H1 (cell line): ENCODE results near the gene PKN3. TPM values are rescaled to one million over a fixed set of nuclear protein-coding genes. Genes with fewer than 3 reads are reported as not detected.
"Not testable (repeated sequence)": the region's sequence is repeated elsewhere in the genome, so short reads cannot be mapped to it uniquely, and the experiment has no call there.

Experiments used
- CTCF ChIA-PET: fragments of 300-600 bp; sonication (Branson Sonifier 250); formaldehyde crosslinking; loops from one replicate; lab custom pipeline; 2021; ENCODE audit not compliant: partially characterized antibody; lab: Charles Lee
- POLR2A ChIA-PET: fragments of 300-600 bp; sonication (Branson Sonifier 250); formaldehyde crosslinking; loops from one replicate; lab custom pipeline; 2021; ENCODE audit warnings: inconsistent platforms; ENCODE audit not compliant: partially characterized antibody; lab: Charles Lee
- DNase-seq, 2 experiments: peaks; one replicate each; pipeline versions ENCODE4 v3.0.0 to v3.0.0-alpha.2; 2010 to 2022; ENCODE audit warnings: low spot score in 2 of 2, low read depth in 1 of 2, mixed read lengths in 1 of 2
- FAIRE-seq: peaks from 2 replicates; lab custom pipeline; 2011; peaks lifted over from hg19 to GRCh38; lab: Jason Lieb, UNC
- H2AFZ ChIP-seq: 2 replicates; pipeline ENCODE4 v1.8.1; 2012; ENCODE audit warnings: low read length, inconsistent platforms
- H2AK5ac ChIP-seq: 2 replicates; pipeline ENCODE4 v1.6.1; 2013; ENCODE audit warnings: low read depth, low read length
- H2BK120ac ChIP-seq: replicated peaks from 2 replicates; pipeline ENCODE3; 2013; ENCODE audit warnings: low read depth, low read length, inconsistent platforms
- H2BK12ac ChIP-seq: 2 replicates; pipeline ENCODE4 v1.6.1; 2013; ENCODE audit warnings: low read depth, low read length
- H2BK15ac ChIP-seq: 2 replicates; pipeline ENCODE4 v1.6.1; 2013; ENCODE audit warnings: low read length
- H2BK20ac ChIP-seq: 2 replicates; pipeline ENCODE4 v1.6.1; 2013; ENCODE audit warnings: low read length
- H2BK5ac ChIP-seq: 2 replicates; pipeline ENCODE4 v1.6.1; 2013; ENCODE audit warnings: low read depth, low read length
- H3K14ac ChIP-seq: 2 replicates; pipeline ENCODE4 v1.6.1; 2013; ENCODE audit warnings: inconsistent platforms; ENCODE audit not compliant: insufficient read length
- H3K18ac ChIP-seq: 2 replicates; pipeline ENCODE4 v1.6.1; 2013; ENCODE audit warnings: low read length; ENCODE audit errors: extremely low read depth
- H3K23ac ChIP-seq: 2 replicates; pipeline ENCODE4 v1.6.1; 2013; ENCODE audit warnings: inconsistent platforms; ENCODE audit not compliant: insufficient read length
- H3K23me2 ChIP-seq: 2 replicates; pipeline ENCODE4 v1.6.1; 2013; ENCODE audit warnings: low read depth, low read length
- H3K27ac ChIP-seq: 2 replicates; pipeline ENCODE4 v1.6.1; 2011; ENCODE audit warnings: low read depth, low read length, inconsistent platforms
- H3K27me3 ChIP-seq, 4 experiments: replicated peaks in 1 of 4; 1 replicate in 1 of 4; 2 replicates in 3 of 4; pipeline versions ENCODE4 v1.6.1 to v1.8.1; 2011 to 2013; ENCODE audit warnings: low read length in 3 of 4, mild to moderate bottlenecking in 3 of 4, inconsistent platforms in 2 of 4, mixed read lengths in 2 of 4, moderate library complexity in 1 of 4; ENCODE audit not compliant: control insufficient read depth in 3 of 4, insufficient read depth in 3 of 4; ENCODE audit errors: extremely low read depth in 1 of 4
- H3K36me3 ChIP-seq, 4 experiments: 2 replicates each; pipeline versions ENCODE4 v1.6.1 to v1.8.1; 2011 to 2013; ENCODE audit warnings: mild to moderate bottlenecking in 4 of 4, low read length in 3 of 4, moderate library complexity in 2 of 4, control low read depth in 1 of 4, inconsistent platforms in 1 of 4; ENCODE audit not compliant: insufficient read depth in 4 of 4, control insufficient read depth in 2 of 4
- H3K4ac ChIP-seq: replicated peaks from 2 replicates; pipeline ENCODE3; 2013; ENCODE audit warnings: low read length, low read depth, mixed read lengths, inconsistent platforms; ENCODE audit not compliant: insufficient read length
- H3K4me1 ChIP-seq, 4 experiments: replicated peaks in 1 of 4; 1 replicate in 1 of 4; 2 replicates in 3 of 4; pipeline versions ENCODE4 v1.6.1 to v1.8.1; 2011 to 2013; ENCODE audit warnings: low read length in 3 of 4, inconsistent platforms in 2 of 4, mixed read lengths in 1 of 4; ENCODE audit not compliant: insufficient read depth in 4 of 4, control insufficient read depth in 3 of 4
- H3K4me2 ChIP-seq, 2 experiments: 2 replicates each; pipeline versions ENCODE4 v1.6.1 to v1.8.1; 2011 to 2013; ENCODE audit warnings: low read depth in 2 of 2, low read length in 2 of 2, control low read depth in 1 of 2, inconsistent platforms in 1 of 2, mild to moderate bottlenecking in 1 of 2; ENCODE audit not compliant: insufficient read depth in 1 of 2
- H3K4me3 ChIP-seq, 4 experiments: fragments of 200-600, 300-600 bp in 1 of 4; sonication (generic), shearing (Covaris generic), sonication (Bioruptor Twin) in 1 of 4; 2 replicates each; pipeline versions ENCODE4 v1.5.1 to v1.8.1; 2011 to 2016; ENCODE audit warnings: low read length in 4 of 4, low read depth in 3 of 4, control low read depth in 2 of 4, inconsistent platforms in 2 of 4, mild to moderate bottlenecking in 2 of 4, mixed read lengths in 1 of 4, moderate library complexity in 1 of 4; ENCODE audit not compliant: insufficient read depth in 2 of 4; ENCODE audit errors: extremely low read depth in 1 of 4
- H3K56ac ChIP-seq: replicated peaks from 2 replicates; pipeline ENCODE3; 2013; ENCODE audit warnings: low read depth, mild to moderate bottlenecking, mixed read lengths, low read length, inconsistent platforms; ENCODE audit not compliant: insufficient read length
- H3K79me1 ChIP-seq: 2 replicates; pipeline ENCODE4 v1.6.1; 2013; ENCODE audit warnings: low read depth, low read length, control low read depth
- H3K79me2 ChIP-seq, 2 experiments: 2 replicates each; pipeline versions ENCODE4 v1.6.1 to v1.8.1; 2012 to 2013; ENCODE audit warnings: low read length in 2 of 2, mild to moderate bottlenecking in 2 of 2, inconsistent platforms in 1 of 2; ENCODE audit not compliant: insufficient read depth in 2 of 2, control insufficient read depth in 1 of 2
- H3K9ac ChIP-seq, 4 experiments: replicated peaks in 1 of 4; 1 replicate in 1 of 4; 2 replicates in 3 of 4; pipeline versions ENCODE4 v1.6.1 to v1.8.1; 2011 to 2013; ENCODE audit warnings: low read depth in 3 of 4, low read length in 3 of 4, control low read depth in 2 of 4, mild to moderate bottlenecking in 2 of 4, moderate library complexity in 2 of 4, inconsistent platforms in 1 of 4; ENCODE audit errors: extremely low read depth in 1 of 4
- H3K9me3 ChIP-seq, 2 experiments: 2 replicates each; pipeline versions ENCODE4 v1.6.1 to v1.8.1; 2012 to 2013; ENCODE audit warnings: mild to moderate bottlenecking in 2 of 2, moderate library complexity in 2 of 2, control low read depth in 1 of 2, inconsistent platforms in 1 of 2, low read depth in 1 of 2, low read length in 1 of 2, mixed read lengths in 1 of 2; ENCODE audit not compliant: insufficient read depth in 2 of 2
- H4K20me1 ChIP-seq, 2 experiments: replicated peaks in 1 of 2; 2 replicates each; pipeline versions ENCODE3 to v1.8.1; 2011 to 2013; ENCODE audit warnings: inconsistent platforms in 2 of 2, low read length in 2 of 2, mild to moderate bottlenecking in 1 of 2; ENCODE audit not compliant: insufficient read depth in 2 of 2, control insufficient read depth in 1 of 2
- H4K5ac ChIP-seq: 2 replicates; pipeline ENCODE4 v1.6.1; 2013; ENCODE audit warnings: low read length, low read depth, mixed read lengths, inconsistent platforms; ENCODE audit not compliant: insufficient read length
- H4K8ac ChIP-seq: 2 replicates; pipeline ENCODE4 v1.8.0; 2013; ENCODE audit warnings: mild to moderate bottlenecking, moderate library complexity, low read length, inconsistent platforms; ENCODE audit not compliant: insufficient read depth; ENCODE audit errors: extremely low read depth
- H4K91ac ChIP-seq: replicated peaks from 2 replicates; pipeline ENCODE3; 2013; ENCODE audit warnings: low read length, mixed read lengths, inconsistent platforms; ENCODE audit not compliant: insufficient read length
- WGBS, 2 experiments: shearing (Covaris generic) in 1 of 2; methylation state at CpG; one replicate each; pipeline versions ENCODE4 v1.1.6 to v1.1.7; 2013 to 2015; ENCODE audit warnings: low lambda C conversion rate in 2 of 2, mixed read lengths in 2 of 2, inconsistent platforms in 1 of 2, low coverage in 1 of 2, missing lambda C conversion rate in 1 of 2; ENCODE audit not compliant: insufficient replicate concordance in 2 of 2, insufficient coverage in 1 of 2, insufficient read length in 1 of 2; ENCODE audit errors: extremely low coverage in 1 of 2, missing lambda C conversion rate in 1 of 2; 5-methylcytosine and 5-hydroxymethylcytosine counted together
- polyA plus RNA-seq, 7 experiments: library from polyadenylated mRNA; depleted of rRNA in 3 of 7; stranded (reverse) in 5 of 7; unstranded in 2 of 7; fragments of >200 nt in 5 of 7; fragments of 200-250 nt in 2 of 7; gene quantifications; 1 replicate in 5 of 7; 2 replicates in 1 of 7; 4 replicates in 1 of 7; pipeline versions ENCODE4 v1.2.1 to v1.2.3, GENCODE V29; 2011 to 2013; ENCODE audit warnings: missing spikeins in 2 of 7, mixed read lengths in 2 of 7
- total RNA-seq: library from RNA; stranded (reverse); fragmentation: NEBNext Ultra II Directional; extraction: Animal tissue kit (Norgen Biotek cat#: 25700); gene quantifications from 2 replicates; pipeline ENCODE4 v1.2.1, GENCODE V29; 2021

PKN3 gene
- total and polyA plus RNA-seq, 2 of the 8 experiments (the other 6 are each of a cell fraction or from before 2014, with no cell fraction given): 15.7 to 16.3 TPM

- FAIRE-seq, H3K9ac ChIP-seq, DNase-seq: not testable (repeated sequence)
Observed at GRCh38 chr9:128666481-128666941, 35.8 kb upstream of the PKN3 start.

More at GRCh38 chr9:128666481-128666941, 35.8 kb upstream of the PKN3 start:
- H4K8ac ChIP-seq, H3K27me3 ChIP-seq, CTCF ChIA-PET, H2BK15ac ChIP-seq, H4K91ac ChIP-seq, H2AFZ ChIP-seq, H4K20me1 ChIP-seq, H3K23me2 ChIP-seq, H2BK120ac ChIP-seq, H4K5ac ChIP-seq, H2BK12ac ChIP-seq, H3K4me2 ChIP-seq, H3K4ac ChIP-seq, H3K79me2 ChIP-seq, H3K4me3 ChIP-seq, H3K14ac ChIP-seq, H3K36me3 ChIP-seq, H3K27ac ChIP-seq, H3K23ac ChIP-seq, H3K9me3 ChIP-seq, H2BK20ac ChIP-seq, H2BK5ac ChIP-seq, H3K18ac ChIP-seq, H2AK5ac ChIP-seq, H3K4me1 ChIP-seq, H3K79me1 ChIP-seq, H3K56ac ChIP-seq: not testable (repeated sequence)
- POLR2A ChIA-PET: interaction anchor here (1.2 to 43.1 kb wide), 2 partner anchors 11 to 29 kb away, joined by 3 to 1197 read pairs; partner anchors contain the start of genes PKN3 and SET
- WGBS, 2 experiments: 93% methylated on average over 8 of the region's 8 CpGs; no CpG with 5 or more reads in 1 of the 2 experiments
